GM21515 (cell line): Measurements from ENCODE around the gene ZCCHC7.
A peak's percentile ranks its signal among the peaks of the same experiment; 100 is the strongest.
"Not testable (repeated sequence)": the region's sequence is repeated elsewhere in the genome, so short reads cannot be mapped to it uniquely, and the experiment has no call there.

Source experiments
- ATAC-seq: cut with Tn5 transposase; IDR thresholded peaks from one replicate; pipeline ENCODE4 v1.9.1; 2021; ENCODE audit not compliant: unreplicated experiment

ZCCHC7 gene

DNA sequence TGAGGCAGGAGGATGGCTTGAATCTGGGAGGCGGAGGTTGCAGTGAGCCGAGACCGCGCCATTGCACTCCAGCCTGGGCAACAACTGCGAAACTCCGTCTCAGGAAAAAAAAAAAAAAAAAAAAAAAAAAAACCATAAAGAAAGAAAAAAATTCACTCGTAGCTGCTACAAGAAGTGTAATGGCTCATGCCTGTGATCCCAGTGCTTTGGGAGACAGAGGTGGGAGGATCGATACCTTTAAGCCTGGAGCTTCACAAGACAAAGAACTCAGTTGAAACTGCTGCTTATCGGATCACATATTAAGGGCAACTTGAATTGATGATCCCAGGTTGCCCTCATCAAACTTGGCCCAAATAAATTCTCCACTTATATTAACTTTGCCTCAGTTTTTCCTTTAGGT lies 1.0 kb upstream of the ZCCHC7 start:
- ATAC-seq, result no peak

DNA sequence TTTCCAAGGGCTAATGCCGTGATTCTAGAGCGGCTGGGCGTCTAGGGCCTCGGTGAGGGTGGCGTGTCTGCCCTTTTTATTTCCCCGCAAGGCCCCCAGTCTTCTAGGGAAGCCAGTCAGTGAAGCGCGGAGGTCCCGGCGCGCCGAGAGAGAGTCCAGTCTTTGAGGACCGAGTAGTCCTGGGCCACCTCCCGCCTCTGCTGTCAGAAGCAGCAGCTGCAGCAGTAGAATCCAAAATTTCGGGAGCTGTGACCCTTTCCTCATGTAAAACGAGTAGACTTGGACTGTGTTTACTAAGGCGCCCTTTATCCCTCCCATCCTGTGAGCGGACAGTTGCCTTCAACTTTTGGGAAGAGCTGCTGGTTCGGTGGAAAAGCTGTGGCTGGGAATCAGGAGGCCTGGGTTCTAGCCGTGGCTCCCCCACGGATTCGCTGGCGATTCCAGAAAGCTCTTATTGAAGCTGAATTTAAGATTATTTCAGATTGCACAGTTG lies 515 bp downstream of the ZCCHC7 start:
- ATAC-seq, result peak; percentile 19

DNA sequence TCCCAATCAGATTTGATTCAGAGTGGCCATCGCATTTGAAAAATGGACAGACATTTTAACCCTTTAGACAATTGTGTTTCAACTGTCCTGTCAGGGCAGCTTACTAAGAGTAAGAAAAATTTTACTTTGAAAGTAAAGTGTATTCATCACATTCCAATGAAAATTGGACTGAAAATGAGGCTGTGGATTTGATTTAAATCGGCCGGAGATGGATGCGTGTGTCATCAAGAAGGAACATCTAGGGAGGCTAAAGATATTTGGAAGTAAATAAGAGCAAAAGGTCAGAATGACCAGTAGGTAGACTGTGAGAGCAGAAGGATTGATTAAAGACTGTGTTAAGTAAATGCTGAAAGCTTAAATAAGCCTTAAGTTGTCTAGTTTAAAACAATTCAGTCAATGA lies 1.5 kb downstream of the ZCCHC7 start:
- ATAC-seq, result no peak

DNA sequence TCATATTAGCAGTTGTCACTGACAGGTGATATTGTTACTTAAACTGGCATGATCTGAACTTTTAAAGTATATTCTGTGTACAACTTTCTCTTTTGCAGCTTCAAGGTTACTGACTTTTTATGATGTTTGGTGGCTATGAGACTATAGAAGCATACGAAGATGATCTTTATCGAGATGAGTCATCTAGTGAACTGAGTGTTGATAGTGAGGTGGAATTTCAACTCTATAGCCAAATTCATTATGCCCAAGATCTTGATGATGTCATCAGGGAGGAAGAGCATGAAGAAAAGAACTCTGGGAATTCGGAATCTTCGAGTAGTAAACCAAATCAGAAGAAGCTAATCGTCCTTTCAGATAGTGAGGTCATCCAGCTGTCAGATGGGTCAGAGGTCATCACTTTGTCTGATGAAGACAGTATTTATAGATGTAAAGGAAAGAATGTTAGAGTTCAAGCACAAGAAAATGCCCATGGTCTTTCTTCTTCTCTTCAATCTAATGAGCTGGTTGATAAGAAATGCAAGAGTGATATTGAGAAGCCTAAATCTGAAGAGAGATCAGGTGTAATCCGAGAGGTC lies 5.9 kb downstream of the ZCCHC7 start:
- no peak for ATAC-seq

DNA sequence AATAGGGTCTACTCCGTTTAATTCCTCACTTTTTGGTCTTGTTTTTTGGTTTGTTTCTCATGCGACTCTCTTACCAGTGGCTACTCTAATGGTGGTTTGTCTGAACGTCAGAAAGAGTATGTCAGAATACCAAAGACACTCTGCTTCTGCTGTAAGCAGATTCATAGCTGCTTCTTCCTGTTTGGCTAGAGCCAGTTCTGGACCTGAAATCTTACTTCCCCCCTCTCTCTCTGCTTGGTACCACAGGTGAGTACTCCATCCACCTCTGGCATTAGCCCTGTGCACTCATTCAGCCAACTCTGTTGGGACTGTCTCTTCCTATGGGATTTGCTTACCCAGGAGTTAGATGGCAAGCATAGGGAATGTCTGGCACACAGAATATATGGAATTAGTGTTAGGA lies 6.6 kb downstream of the ZCCHC7 start:
- no peak for ATAC-seq

DNA sequence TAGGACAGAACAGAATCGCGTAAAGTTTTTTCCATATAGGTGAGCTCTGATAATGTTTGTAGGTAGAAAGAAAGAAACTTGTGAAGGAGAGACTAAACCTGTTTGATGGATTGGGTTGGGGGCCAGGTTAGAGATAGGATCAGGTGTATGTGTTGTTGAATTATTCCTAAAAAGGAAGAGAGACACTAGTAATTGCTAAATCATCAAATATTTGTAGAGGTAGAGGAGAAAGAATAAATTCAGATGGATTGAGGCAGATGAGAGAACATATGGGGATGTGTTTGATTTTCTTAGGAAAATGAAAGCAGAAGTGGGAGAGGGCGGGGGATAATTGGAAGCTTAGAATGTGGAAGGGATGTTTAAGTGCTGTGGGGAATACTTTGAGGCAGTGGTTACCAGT lies 7.7 kb downstream of the ZCCHC7 start:
- ATAC-seq, result no peak

DNA sequence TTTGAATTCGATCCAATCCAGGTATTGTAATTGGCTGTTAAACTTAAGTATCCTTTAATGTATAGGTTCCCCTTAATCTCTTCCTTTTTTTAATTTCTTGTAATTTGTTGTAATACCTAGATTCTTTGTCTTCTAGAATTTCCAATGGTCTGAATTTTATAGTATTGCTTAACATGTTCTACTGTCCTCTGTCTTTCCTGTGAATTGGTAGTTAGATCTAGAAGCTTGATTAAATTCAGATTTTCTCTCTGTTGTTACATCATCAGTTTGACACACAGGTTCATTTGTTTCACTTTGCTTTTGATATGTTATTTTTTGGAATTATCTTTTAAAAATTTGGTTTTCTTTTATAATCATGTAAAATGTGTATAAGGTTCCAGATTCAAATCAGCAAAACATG lies 13.8 kb downstream of the ZCCHC7 start:
- ATAC-seq, result no peak

DNA sequence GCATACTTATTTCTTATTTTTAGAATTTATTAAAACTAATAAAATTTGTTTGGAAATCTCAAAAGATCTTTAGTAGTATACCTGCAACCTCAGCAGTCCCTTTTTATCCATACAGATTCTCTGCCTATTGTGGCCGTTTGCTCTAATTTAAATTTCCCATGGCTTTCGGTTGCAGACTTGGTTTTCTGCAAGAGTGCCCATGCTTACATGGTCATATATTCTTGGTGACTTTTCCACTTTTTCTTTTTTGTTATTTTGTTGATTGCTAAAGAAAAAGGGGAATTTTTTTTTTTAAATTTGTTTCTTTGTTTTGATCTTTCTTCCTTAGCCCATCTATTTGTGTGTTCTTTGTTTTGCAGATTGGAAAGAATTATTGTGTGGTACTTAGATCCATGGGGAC lies 20.6 kb downstream of the ZCCHC7 start:
- ATAC-seq, result no peak

DNA sequence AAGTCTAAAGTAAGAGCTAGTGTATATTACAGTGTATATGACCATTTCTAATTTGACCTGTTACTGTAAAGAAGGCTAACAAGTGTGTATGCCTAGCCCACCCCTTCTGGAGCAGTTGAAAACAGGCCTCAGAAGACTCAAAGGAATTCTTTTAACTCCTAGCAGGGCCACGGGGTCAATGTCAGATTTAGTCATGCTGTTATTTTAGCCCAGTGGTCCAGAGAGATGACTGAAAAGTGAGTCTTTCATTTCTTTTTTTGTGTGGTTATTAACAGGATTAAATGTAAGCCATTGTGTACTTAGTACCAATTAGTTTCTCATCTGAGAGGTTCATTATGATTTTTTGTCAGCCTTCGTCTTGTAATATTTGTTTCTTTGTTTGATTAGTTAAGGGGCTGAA lies 24.4 kb downstream of the ZCCHC7 start:
- ATAC-seq, result no peak

DNA sequence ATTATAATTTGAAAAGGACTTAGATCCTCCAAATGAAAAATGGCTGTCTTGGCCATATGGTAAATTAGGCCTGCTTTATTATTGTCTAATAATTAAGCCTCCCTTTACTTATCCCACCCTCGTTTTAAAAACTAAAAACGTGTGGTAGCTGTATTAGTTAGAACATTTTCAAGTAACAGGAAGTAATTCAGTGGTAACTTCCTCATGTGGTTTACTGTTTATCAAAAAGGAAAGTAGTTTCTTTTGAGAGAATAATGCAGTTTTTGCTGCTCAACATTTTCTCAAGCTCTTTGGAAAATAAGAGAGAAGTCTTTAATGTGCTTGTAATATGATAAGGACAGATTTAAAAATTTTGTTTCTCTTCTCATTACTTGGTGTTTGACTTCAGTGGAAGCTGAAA lies 26.0 kb downstream of the ZCCHC7 start:
- ATAC-seq, result peak; percentile 48

DNA sequence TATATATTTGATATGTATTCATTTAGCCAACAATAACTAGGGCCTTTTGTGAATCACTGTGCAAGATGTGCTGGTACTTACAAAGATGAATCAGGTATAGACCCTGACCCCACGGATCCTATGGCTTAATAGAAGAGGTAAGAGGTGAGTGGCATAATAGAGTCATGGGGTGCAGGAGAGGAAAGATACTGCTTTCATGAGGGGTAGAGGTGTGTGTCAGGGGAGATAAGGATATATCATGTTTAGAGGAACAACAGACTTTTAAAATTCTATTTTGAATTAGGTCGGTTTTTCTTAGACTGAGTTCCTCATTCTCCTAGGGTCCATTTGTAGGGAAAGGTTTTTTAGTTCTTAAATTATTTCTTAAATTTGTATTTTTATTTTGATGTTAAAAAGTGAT lies 27.8 kb downstream of the ZCCHC7 start:
- ATAC-seq, result no peak

DNA sequence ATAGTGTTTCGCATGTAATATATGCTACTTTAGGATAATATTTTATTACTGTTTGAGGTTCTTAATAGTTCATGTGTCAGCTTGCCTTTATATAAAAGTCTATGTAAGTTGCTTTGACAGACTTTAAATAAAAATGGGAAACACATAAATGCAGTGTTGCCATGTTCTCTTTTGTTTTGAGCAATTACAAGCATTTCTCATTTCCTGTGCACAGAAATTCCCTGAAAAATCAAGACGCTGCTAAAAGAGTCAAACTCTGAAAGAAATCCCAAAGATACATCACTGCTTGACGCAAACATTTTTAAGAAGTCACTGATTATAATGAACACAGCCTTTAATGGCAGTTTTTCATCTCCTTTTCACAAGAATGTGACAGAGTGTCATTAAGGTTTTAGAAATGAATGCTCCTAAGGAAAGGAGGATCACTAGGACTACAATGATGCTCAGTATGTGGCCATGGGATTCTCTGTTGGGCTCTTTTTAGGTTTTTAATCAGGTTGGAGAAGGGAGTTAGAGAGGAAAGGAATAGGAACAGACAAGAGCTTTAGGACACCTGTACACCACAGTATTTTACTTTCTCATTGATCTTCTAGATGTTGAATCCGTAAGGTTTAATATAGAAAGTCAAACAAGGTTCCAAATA lies 29.4 kb downstream of the ZCCHC7 start:
- ATAC-seq, result no peak

DNA sequence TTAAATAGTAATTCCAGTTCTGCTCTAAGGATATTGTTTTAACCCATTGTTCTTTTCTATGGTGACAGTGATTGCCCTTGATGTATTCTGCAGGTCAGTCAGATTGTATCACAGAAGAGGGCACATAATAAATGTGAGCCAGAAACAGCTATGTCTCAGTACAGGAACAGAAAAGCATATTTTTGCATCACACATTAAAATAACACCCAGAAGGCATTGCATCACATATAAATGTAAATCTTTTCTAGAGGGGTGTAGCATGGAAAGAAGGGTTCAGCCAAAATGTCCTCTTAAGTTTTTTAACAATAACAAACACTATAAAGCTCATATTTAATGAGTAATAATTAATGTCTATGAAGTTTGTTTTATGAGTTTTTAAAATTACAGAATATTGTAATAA lies 30.0 kb downstream of the ZCCHC7 start:
- no peak for ATAC-seq

DNA sequence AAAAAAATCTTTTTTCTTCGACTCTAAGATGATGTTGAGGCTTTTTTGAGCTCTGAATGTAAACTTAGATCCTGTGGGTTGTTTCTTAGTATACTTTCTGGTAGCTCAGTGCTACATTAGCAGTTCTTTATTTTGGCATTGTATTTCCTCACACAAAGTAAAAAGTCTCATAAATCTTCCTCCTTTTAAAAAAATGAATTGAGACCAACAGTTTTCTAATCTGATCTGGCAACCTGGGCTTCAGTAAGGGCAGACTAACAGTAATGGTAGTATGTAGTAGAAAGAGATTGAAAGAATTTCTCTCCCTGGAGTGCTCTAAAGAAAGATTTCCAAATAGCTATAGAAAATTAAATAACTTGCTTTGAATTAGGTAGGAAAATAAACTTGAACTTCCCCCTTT lies 31.4 kb downstream of the ZCCHC7 start:
- no peak for ATAC-seq

DNA sequence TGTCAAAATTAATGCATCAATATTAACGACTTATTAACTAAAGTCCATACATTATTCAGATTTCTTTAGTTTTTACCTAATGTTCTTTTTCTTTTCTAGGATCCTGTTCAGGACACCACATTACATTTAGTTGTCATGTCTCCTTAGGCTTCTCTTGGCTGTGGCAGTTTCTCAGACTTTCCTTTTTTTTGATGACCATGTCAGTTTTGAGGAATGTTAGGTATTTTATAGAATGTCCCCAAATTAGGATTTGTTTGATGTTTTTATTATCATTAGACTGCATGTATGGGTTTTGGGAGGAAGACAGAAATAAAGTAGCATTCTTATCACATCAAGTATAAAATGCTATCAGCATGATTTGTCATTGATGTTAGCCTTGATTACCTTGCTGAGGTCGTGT lies 32.0 kb downstream of the ZCCHC7 start:
- no peak for ATAC-seq

DNA sequence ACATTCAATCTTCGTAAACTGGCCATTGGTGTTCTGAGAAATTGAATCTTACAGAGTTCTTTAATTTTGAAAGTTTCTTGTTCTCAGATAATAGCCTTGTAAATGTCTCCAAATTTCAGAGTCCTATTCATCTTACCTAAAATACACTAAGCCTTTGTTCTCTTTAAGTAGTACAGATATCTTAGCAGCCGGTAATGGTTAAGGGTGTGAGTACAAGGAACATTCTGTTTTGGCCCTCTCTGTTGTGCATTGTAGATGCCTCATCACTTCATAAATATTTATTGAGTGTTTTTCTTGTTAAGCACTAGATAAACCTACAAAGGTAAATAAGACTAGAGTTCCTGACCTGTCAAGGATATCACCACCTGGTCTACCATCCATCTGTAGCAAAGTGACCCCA lies 35.2 kb downstream of the ZCCHC7 start:
- no peak for ATAC-seq

DNA sequence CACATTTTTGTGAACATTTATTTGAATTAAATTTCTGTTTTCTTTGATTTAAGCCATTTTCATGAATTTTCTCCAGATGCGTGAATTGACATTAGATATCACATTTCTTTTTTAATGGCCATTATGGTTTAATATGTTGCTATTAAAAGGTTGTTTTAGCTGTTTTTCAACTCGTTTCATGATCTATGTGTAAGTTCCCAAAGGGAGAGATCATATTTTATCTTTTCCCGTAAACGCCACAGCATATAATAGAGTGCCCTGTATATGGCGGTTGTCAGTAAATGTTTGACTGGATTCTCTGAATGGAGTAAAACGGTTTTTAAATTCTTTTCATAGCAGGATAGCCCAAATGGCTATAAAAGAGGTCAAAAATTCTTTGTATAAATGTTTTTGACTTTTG lies 35.8 kb downstream of the ZCCHC7 start:
- ATAC-seq, result no peak

DNA sequence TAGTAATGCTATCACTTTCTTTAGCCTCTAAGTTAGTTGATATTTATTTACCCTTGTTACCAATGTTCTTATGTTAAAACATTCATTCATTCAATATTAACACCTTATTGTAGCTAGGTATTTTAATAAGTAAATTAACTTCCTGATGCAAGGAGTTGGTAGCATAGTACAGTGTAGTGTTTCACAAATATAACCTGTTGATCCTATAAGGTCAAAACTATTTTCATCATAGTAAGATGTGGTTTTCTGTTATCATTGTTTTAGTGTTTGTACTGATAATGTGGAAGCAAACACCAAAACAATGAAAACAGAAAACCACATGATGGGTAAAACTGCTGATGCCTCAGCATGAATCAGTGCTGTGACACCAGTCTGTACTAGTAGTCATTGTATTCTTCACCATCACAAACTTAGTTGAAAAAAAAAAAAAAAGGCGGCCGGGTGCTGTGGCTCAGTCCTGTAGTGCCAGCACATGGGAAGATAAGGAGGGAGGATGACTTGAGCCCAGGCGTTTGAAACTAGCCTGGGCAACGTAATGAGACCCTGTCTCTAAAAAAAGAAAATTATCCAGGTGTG lies 36.5 kb downstream of the ZCCHC7 start:
- ATAC-seq, result no peak

DNA sequence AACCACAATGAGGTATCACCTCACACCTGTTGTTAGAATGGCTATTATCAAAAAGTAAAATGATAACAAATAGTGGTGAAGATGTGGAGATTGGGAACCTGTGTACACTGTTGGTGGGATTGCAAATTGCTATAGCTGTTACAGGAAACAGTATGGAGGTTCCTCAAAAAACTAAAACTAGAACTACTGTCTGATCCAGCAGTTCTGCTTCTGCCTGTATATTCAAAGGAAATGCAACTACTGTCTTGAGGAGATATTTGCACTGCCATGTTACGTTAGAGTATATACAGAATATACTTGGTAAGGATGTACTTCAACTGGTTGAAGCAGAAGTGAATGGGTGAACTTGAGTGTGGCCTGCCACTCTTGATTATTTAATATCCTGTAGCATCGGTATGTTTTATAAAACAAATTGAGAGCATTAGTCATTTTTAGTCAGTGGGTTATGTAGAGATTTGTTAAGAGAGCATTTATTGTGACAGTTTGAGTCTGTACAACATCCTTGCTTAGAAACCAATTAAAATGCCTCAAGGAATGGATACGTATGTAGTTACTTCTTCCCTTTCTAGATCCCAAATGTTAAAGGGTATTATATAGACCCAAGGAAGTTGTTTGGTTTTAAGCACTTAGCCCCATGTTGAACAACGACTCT lies 37.5 kb downstream of the ZCCHC7 start:
- no peak for ATAC-seq

DNA sequence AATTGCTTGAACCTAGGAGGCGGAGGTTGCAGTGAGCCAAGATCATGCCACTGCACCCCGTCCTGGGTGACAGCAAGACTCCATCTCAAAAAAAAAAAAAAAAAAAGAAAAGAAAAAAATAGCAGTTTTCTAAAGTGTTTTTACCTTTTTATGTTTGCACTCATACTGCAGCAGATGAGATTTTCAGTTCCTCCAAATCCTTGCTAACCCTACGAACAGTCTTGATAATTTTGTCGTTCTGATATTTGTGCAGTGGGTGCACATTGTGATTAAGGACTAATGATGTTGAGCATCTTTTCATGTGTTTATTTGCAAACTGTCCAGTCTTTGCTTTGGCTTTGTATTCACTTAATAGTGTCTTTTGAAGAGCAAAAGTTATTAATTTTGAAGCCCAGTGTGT lies 42.9 kb downstream of the ZCCHC7 start:
- no peak for ATAC-seq

DNA sequence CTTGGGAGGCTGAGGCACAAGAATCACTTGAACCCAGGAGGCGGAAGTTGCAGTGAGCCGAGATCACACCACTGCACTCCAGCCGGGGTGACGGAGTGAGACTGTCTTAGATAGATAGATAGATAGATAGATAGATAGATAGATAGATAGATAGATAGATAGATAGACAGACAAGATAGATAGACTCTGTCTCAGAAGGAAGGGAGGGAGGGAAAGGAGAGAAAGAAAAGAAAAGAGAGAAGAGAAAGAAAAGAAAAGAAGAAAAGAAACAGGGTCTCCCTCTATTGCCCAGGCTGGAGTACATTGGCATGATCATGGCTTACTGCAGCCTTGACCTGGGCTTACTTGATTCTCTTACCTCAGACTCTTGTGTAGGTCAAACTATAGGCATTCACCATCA lies 44.0 kb downstream of the ZCCHC7 start:
- ATAC-seq, result not testable (repeated sequence)

DNA sequence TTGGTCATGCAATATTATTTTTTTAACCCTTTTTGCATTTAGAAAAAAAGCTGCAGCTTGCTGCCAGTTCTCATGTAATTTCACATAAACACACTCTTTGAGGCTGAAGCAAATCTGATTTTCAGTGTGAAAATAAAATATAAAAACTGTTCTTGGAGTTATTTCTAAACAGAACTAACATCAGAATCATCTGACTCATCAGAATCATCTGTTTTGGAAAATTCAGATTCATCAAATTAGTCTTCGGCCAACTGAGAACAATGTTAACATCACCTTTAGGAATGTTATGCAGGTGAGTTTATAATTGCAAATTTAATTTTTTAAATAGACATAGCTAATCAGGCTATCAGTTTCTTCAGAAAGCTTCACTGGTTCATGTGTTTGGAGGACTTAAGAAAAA lies 45.3 kb downstream of the ZCCHC7 start:
- ATAC-seq, result no peak
